Peyer's patch (tissue), 4 donors: Measurements from ENCODE around the gene SNAPC3.

Source experiments
- CTCF ChIP-seq, 6 experiments: fragments of 450-650 bp in 4 of 6; fragments of 200-600 bp in 2 of 6; sonication (generic) in 1 of 6; IDR thresholded peaks; one replicate each; pipeline ENCODE4 v1.5.1; 2017 to 2019; ENCODE audit warnings: antibody characterized with exemption in 6 of 6, mild to moderate bottlenecking in 3 of 6, moderate library complexity in 1 of 6
- POLR2A ChIP-seq, 2 donors: fragments of 450-650 bp; IDR thresholded peaks; one replicate each; pipeline ENCODE4 v1.5.1; 2017; ENCODE audit warnings: antibody characterized with exemption in 2 of 2, mild to moderate bottlenecking in 2 of 2, moderate library complexity in 2 of 2

DNA sequence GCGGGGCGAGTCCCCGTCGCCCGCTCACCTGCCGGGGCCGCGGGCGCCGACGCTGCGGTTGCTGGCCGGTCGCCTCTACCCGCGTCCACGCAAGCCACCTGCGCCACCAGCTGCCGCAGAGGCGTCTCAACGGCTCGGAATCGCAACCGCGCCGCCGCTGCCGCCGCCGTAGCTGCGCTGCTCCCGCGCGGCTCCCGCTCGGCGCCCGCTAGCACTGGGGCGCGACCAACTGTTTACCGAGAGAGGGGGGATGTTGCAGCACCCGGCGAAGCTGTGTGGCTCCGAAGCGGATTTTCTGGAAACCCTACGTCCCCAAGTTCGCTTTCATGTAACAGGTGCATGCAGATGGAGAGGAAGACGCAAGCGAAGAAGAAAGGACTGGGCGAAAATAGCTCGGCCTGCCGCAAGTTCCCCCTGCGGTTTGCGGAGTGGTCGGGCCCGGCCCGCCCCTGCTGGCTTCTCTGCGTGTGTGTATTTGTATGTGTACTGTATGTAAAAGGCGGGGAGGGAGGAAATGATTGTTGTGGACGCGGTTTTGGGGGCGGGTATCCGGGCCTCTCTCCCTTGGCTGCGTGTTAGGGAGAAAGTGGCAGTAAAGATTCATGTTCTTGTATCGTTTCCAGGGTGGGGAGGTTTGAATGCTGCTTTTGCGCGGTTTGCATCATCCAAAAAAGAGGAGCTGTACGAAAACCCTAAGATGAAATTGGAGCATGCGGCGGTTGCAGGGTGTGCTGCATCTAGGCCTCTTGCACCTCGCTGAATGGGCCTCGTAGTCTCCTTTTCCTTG lies 88.3 kb downstream of the SNAPC3 start, which contains the start of gene PSIP1:
- TF ChIP-seq CTCF (IDR thresholded peaks at IDR 0.05) (peak in 4 of 6 experiments; percentile 17 to 56 (median 48)), POLR2A (IDR thresholded peaks at IDR 0.05) (peak; percentile 58)
